OCI-LY7 (cell line): ENCODE data around the gene BUD23. TPM values are rescaled to one million over a fixed set of nuclear protein-coding genes. Genes with fewer than 3 reads are reported as not detected.

Experiments
- BruUV-seq: library from RNA; stranded (reverse); fragments of 400-500 nt; replicated peaks from 2 replicates; lab custom pipeline; 2021; lab: Mats Ljungman, UMichigan
- CTCF ChIA-PET: fragments of 300-600 bp; sonication (Branson Sonifier 250); formaldehyde crosslinking; loops from one replicate; lab custom pipeline; 2022; ENCODE audit warnings: antibody characterized with exemption; ENCODE audit not compliant: unreplicated experiment; lab: Charles Lee
- POLR2A ChIA-PET: fragments of 300-600 bp; sonication (Branson Sonifier 250); formaldehyde crosslinking; loops from one replicate; lab custom pipeline; 2022; ENCODE audit warnings: antibody characterized with exemption; lab: Charles Lee
- DNase-seq: peaks from one replicate; pipeline ENCODE4 v3.0.0-alpha.2; 2015; ENCODE audit warnings: low spot score
- H2AFZ ChIP-seq: fragments of 200-600 bp; sonication (generic), shearing (Covaris generic); 2 replicates; pipeline ENCODE4 v1.6.1; 2014; ENCODE audit warnings: mild to moderate bottlenecking, antibody characterized with exemption, low read length, moderate library complexity
- H3K27ac ChIP-seq: fragments of 200-600 bp; sonication (generic); 2 replicates; pipeline ENCODE4 v1.5.1; 2014; ENCODE audit warnings: mixed run types, low read depth, mild to moderate bottlenecking, moderate library complexity, low read length, inconsistent platforms; ENCODE audit not compliant: poor library complexity, severe bottlenecking
- H3K36me3 ChIP-seq: fragments of 200-600 bp; sonication (generic); 2 replicates; pipeline ENCODE4 v1.6.1; 2014; ENCODE audit warnings: mild to moderate bottlenecking, antibody characterized with exemption, low read length, moderate library complexity, mixed read lengths; ENCODE audit not compliant: insufficient read depth
- H3K4me1 ChIP-seq: fragments of 200-600 bp; sonication (generic); 2 replicates; pipeline ENCODE4 v1.5.1; 2014; ENCODE audit warnings: mild to moderate bottlenecking, low read length; ENCODE audit not compliant: insufficient read depth, poor library complexity, severe bottlenecking
- H3K4me2 ChIP-seq: fragments of 200-600 bp; sonication (generic); 2 replicates; pipeline ENCODE4 v1.6.1; 2014; ENCODE audit warnings: mild to moderate bottlenecking, low read length
- H3K4me3 ChIP-seq: fragments of 200-600 bp; sonication (generic); 2 replicates; pipeline ENCODE4 v1.5.1; 2014; ENCODE audit warnings: mild to moderate bottlenecking, low read depth, low read length; ENCODE audit not compliant: poor library complexity, severe bottlenecking
- H3K79me2 ChIP-seq: fragments of 200-600 bp; sonication (generic); 2 replicates; pipeline ENCODE4 v1.6.1; 2016; ENCODE audit warnings: low read depth, mild to moderate bottlenecking, low read length, moderate library complexity, mixed read lengths; ENCODE audit not compliant: insufficient read depth
- H3K9me2 ChIP-seq: fragments of 200-600 bp; sonication (generic); 2 replicates; pipeline ENCODE4 v1.6.1; 2016; ENCODE audit warnings: mild to moderate bottlenecking, low read length, mixed read lengths; ENCODE audit not compliant: insufficient read depth
- H3K9me3 ChIP-seq: fragments of 200-600 bp; sonication (generic); 2 replicates; pipeline ENCODE4 v1.6.1; 2014; ENCODE audit warnings: mild to moderate bottlenecking, mixed run types, low read length, mixed read lengths
- H4K20me1 ChIP-seq: fragments of 200-600 bp; sonication (generic); 2 replicates; pipeline ENCODE4 v1.6.1; 2014; ENCODE audit warnings: mild to moderate bottlenecking, antibody characterized with exemption, low read length, moderate library complexity, mixed read lengths; ENCODE audit not compliant: insufficient read depth
- EZH2phosphoT487 ChIP-seq: fragments of 200-600 bp; sonication (generic); IDR thresholded peaks from 2 replicates; pipeline ENCODE4 v1.6.1; 2018; ENCODE audit warnings: low read depth, borderline replicate concordance, mild to moderate bottlenecking, mixed run types, antibody characterized with exemption, low read length, moderate library complexity, mixed read lengths
- intact Hi-C: fragments of 100-400 bp; cut with micrococcal nuclease; formaldehyde crosslinking; loops from one replicate; pipeline ENCODE4 v1.10.0; 2022; ENCODE audit not compliant: unreplicated experiment
- total RNA-seq, 2 experiments: library from RNA; depleted of rRNA in 1 of 2; stranded (reverse); fragments of >200 nt in 1 of 2; shearing (Covaris generic) in 1 of 2; gene quantifications; 2 replicates each; pipeline ENCODE4 v1.2.3, GENCODE V29; 2014 to 2022
- TF ChIP-seq, protein P1 (sequence below): fragments of 200-600 bp; sonication (generic); conservative IDR thresholded peaks from 2 replicates; pipeline ENCODE4 v1.5.1; 2014; ENCODE audit warnings: mild to moderate bottlenecking, antibody characterized with exemption, low read length, moderate library complexity, mixed read lengths

BUD23 gene
- total RNA-seq, 2 experiments from 2014 or later, result 58.1 to 91.1 TPM

DNA sequence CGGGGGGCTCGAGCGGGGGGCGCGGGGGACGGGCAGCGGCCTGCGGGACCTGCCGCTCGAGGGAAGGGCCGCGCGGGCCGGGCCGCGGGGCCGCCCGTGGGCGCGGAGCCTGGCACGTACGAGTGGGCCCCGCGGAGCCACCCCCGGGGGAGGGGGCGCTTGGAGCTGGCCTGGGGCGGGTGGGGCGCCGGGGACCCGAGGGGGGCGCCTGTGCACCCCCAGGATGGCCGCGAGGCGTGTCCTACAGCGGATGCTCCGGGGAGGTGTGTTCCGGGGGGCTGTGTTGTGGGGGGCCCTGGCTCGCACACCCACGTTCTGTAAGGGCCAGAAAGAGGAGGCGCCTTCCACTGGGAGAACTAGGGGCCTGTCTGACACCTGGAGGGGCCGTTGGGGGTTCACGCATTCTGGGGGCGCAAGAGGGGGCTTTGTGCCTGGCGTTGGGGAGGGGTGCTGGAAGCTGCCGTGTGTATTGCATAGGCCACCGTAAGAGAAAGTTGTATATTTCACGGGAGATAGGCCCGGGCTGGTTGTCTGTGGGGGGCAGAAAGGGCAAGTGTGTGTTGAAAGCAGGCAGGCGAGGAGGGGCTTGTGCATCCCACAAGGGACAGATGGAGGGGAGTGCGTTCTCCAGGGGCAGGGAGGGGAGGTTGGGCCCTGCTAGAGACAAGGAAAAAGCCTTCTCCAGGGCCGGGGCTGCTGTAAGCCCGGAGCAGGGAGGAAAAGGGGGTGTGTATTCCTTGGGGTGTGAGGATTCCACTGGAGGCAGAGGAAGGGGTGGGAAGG is 15.1 kb upstream of the BUD23 start:
- BruUV-seq, result no TSS peak

DNA sequence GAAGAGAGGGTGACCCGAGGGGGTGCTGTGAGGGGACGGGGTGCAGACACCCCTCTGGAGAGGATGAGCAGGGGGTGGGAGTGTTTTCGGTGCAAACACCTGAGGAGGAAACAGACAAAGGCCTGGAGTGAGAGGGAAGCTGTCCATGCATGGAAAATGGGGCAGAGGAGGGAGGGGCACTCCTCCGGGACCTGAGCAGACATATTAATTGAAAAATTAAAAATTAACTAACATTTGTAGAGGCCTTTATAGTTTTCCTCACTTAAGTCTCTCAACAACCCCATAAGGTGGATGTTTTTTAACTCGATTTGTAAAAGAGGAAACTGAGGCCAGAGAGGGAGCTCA is 14.5 kb upstream of the BUD23 start:
- peak overlapping the region; percentile 80 for H3K4me3 ChIP-seq
- no peaks in the 10 kb centered on the region for H3K79me2 ChIP-seq
- BruUV-seq, result no TSS peak
- H2AFZ ChIP-seq, result peak overlapping the region; percentile 78; the same call in 1 of the 2 replicates
- TF ChIP-seq, protein P1, sequence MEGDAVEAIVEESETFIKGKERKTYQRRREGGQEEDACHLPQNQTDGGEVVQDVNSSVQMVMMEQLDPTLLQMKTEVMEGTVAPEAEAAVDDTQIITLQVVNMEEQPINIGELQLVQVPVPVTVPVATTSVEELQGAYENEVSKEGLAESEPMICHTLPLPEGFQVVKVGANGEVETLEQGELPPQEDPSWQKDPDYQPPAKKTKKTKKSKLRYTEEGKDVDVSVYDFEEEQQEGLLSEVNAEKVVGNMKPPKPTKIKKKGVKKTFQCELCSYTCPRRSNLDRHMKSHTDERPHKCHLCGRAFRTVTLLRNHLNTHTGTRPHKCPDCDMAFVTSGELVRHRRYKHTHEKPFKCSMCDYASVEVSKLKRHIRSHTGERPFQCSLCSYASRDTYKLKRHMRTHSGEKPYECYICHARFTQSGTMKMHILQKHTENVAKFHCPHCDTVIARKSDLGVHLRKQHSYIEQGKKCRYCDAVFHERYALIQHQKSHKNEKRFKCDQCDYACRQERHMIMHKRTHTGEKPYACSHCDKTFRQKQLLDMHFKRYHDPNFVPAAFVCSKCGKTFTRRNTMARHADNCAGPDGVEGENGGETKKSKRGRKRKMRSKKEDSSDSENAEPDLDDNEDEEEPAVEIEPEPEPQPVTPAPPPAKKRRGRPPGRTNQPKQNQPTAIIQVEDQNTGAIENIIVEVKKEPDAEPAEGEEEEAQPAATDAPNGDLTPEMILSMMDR, result no peak
- no peak for TF ChIP-seq EZH2phosphoT487
- peak overlapping the region; percentile 97 for H3K4me2 ChIP-seq
- ChIA-PET CTCF (no interaction called here), POLR2A (interaction anchor here (0.6 kb wide), 1 partner anchor 57 kb away, joined by 3 read pairs; no protein-coding TSS in a partner anchor)
- intact Hi-C loops, result loop anchor here (1.0 to 5.0 kb wide), 2 partner anchors 14 to 63 kb away; partner anchors contain the start of genes BUD23 and DNAJC30
- H3K36me3 ChIP-seq, result no peaks in the 10 kb centered on the region
- DNase-seq, result peak; percentile 20
- no peak overlapping the region for H3K27ac ChIP-seq
- no peaks in the 10 kb centered on the region for H3K9me3 ChIP-seq
- peaks cover 11% of the 10 kb centered on the region for H3K4me1 ChIP-seq
- no peaks in the 10 kb centered on the region for H3K9me2 ChIP-seq
- no peaks in the 10 kb centered on the region for H4K20me1 ChIP-seq

More for the DNA sequence above, 15.1 kb upstream of the BUD23 start:
- Histone ChIP-seq H3K9me3 (peaks cover under 1% of the 10 kb centered on the region; the same call in 1 of the 2 replicates), H3K79me2 (no peaks in the 10 kb centered on the region), H3K4me1 (peaks cover 11% of the 10 kb centered on the region), H3K4me2 (peak overlapping the region; percentile 97), H2AFZ (peak overlapping the region; percentile 78; the same call in 1 of the 2 replicates), H3K9me2 (no peaks in the 10 kb centered on the region), H4K20me1 (no peaks in the 10 kb centered on the region), H3K27ac (no peak overlapping the region), H3K4me3 (peak overlapping the region; percentile 80), H3K36me3 (no peaks in the 10 kb centered on the region)
- POLR2A ChIA-PET, result interaction anchor here (0.6 kb wide), 1 partner anchor 64 kb away, joined by 3 read pairs; no protein-coding TSS in a partner anchor
- peak; percentile 33 for DNase-seq
- CTCF ChIA-PET, result no interaction called here
- intact Hi-C loops, result loop anchor here (1.0 to 5.0 kb wide), 2 partner anchors 15 to 64 kb away; partner anchors contain the start of genes BUD23 and DNAJC30
- TF ChIP-seq, protein P1, result no peak
- no peak for TF ChIP-seq EZH2phosphoT487
